Trophoblast cell (in vitro differentiated cells and primary cell): ENCODE results near the gene DUOXA2.
"Not testable (repeated sequence)": the region's sequence is repeated elsewhere in the genome, so short reads cannot be mapped to it uniquely, and the experiment has no call there.

Experiments
- DNase-seq, 2 donors: peaks; one replicate each; pipeline ENCODE4 v3.0.0-alpha.2; 2016
- H2AFZ ChIP-seq: 2 replicates; pipeline ENCODE4 v1.6.1; 2013; ENCODE audit warnings: low read length, moderate library complexity, mild to moderate bottlenecking; ENCODE audit not compliant: insufficient read depth, poor library complexity
- H2AK5ac ChIP-seq: 2 replicates; pipeline ENCODE4 v1.6.1; 2013; ENCODE audit warnings: mild to moderate bottlenecking, low read length
- H2BK120ac ChIP-seq: 2 replicates; pipeline ENCODE4 v1.6.1; 2013; ENCODE audit warnings: low read length, mild to moderate bottlenecking, moderate library complexity; ENCODE audit not compliant: insufficient read depth, poor library complexity
- H2BK12ac ChIP-seq: 2 replicates; pipeline ENCODE4 v1.6.1; 2013; ENCODE audit warnings: mild to moderate bottlenecking, low read length, moderate library complexity
- H2BK5ac ChIP-seq: 2 replicates; pipeline ENCODE4 v1.6.1; 2013; ENCODE audit warnings: low read length, low read depth, moderate library complexity, mild to moderate bottlenecking; ENCODE audit not compliant: poor library complexity
- H3K14ac ChIP-seq: 2 replicates; pipeline ENCODE4 v1.6.1; 2013; ENCODE audit warnings: mild to moderate bottlenecking, low read length
- H3K18ac ChIP-seq: 2 replicates; pipeline ENCODE4 v1.6.1; 2013; ENCODE audit warnings: mild to moderate bottlenecking, low read length
- H3K23ac ChIP-seq: 2 replicates; pipeline ENCODE4 v1.6.1; 2013; ENCODE audit warnings: low read length
- H3K27ac ChIP-seq: 2 replicates; pipeline ENCODE4 v1.5.1; 2013; ENCODE audit warnings: low read depth, mild to moderate bottlenecking, inconsistent platforms, low read length, moderate library complexity
- H3K27me3 ChIP-seq: 2 replicates; pipeline ENCODE4 v1.6.1; 2013; ENCODE audit warnings: inconsistent platforms, mild to moderate bottlenecking, low read length, moderate library complexity; ENCODE audit not compliant: insufficient read depth
- H3K36me3 ChIP-seq, 2 experiments: 1 replicate in 1 of 2; 2 replicates in 1 of 2; pipeline ENCODE4 v1.6.1; 2013; ENCODE audit warnings: low read length in 2 of 2, mild to moderate bottlenecking in 2 of 2, moderate library complexity in 1 of 2; ENCODE audit not compliant: insufficient read depth in 2 of 2, control insufficient read depth in 1 of 2
- H3K4ac ChIP-seq: 2 replicates; pipeline ENCODE4 v1.6.1; 2013; ENCODE audit warnings: low read depth, mild to moderate bottlenecking, low read length, moderate library complexity
- H3K4me1 ChIP-seq, 2 experiments: 1 replicate in 1 of 2; 2 replicates in 1 of 2; pipeline ENCODE4 v1.6.1; 2013; ENCODE audit warnings: low read length in 2 of 2, mild to moderate bottlenecking in 2 of 2, moderate library complexity in 1 of 2; ENCODE audit not compliant: insufficient read depth in 2 of 2, control insufficient read depth in 1 of 2
- H3K4me2 ChIP-seq: 2 replicates; pipeline ENCODE4 v1.6.1; 2013; ENCODE audit warnings: inconsistent platforms, mild to moderate bottlenecking, low read length, moderate library complexity
- H3K4me3 ChIP-seq: 2 replicates; pipeline ENCODE4 v1.5.1; 2013; ENCODE audit warnings: mild to moderate bottlenecking, low read depth, low read length, inconsistent platforms
- H3K79me1 ChIP-seq: one replicate; pipeline ENCODE4 v1.6.1; 2013; ENCODE audit warnings: low read length
- H3K79me2 ChIP-seq: 2 replicates; pipeline ENCODE4 v1.6.1; 2013; ENCODE audit warnings: low read length, mild to moderate bottlenecking; ENCODE audit not compliant: control insufficient read depth, insufficient read depth, poor library complexity
- H3K9ac ChIP-seq: 2 replicates; pipeline ENCODE4 v1.6.1; 2013; ENCODE audit warnings: mild to moderate bottlenecking, low read length
- H3K9me3 ChIP-seq: 2 replicates; pipeline ENCODE4 v1.6.1; 2013; ENCODE audit warnings: low read depth, mild to moderate bottlenecking, control low read depth, inconsistent platforms, low read length; ENCODE audit not compliant: insufficient read depth
- H4K12ac ChIP-seq: 2 replicates; pipeline ENCODE4 v1.6.1; 2013; ENCODE audit warnings: low read depth, mild to moderate bottlenecking, low read length, moderate library complexity
- H4K8ac ChIP-seq: 2 replicates; pipeline ENCODE4 v1.6.1; 2013; ENCODE audit warnings: low read depth, mild to moderate bottlenecking, low read length, moderate library complexity
- H4K91ac ChIP-seq: one replicate; pipeline ENCODE4 v1.6.1; 2013; ENCODE audit warnings: low read depth, mild to moderate bottlenecking, low read length, moderate library complexity
- WGBS: extraction: QIAGEN DNeasy Blood & Tissue Kit; methylation state at CpG from one replicate; pipeline ENCODE4 v1.1.7; 2013; ENCODE audit warnings: missing lambda C conversion rate; ENCODE audit not compliant: insufficient read length, insufficient coverage; ENCODE audit errors: extremely low coverage; 5-methylcytosine and 5-hydroxymethylcytosine counted together

The DUOXA2 gene

GRCh38 chr15:45075440-45076320 lies 38.4 kb upstream of the DUOXA2 start:
- not testable (repeated sequence) for H3K18ac ChIP-seq, H3K79me2 ChIP-seq, H2AK5ac ChIP-seq, H3K36me3 ChIP-seq, H3K27me3 ChIP-seq, H2AFZ ChIP-seq, H3K4me1 ChIP-seq, H3K9me3 ChIP-seq, H3K79me1 ChIP-seq, H4K91ac ChIP-seq, H3K4me3 ChIP-seq, DNase-seq, H2BK12ac ChIP-seq, H2BK120ac ChIP-seq, H3K27ac ChIP-seq, H3K9ac ChIP-seq, H2BK5ac ChIP-seq, H3K4ac ChIP-seq, H3K4me2 ChIP-seq, H3K14ac ChIP-seq, H4K12ac ChIP-seq, H3K23ac ChIP-seq, H4K8ac ChIP-seq
- no CpG with 5 or more reads among the region's 9 CpGs for WGBS

- not testable (repeated sequence) for H4K91ac ChIP-seq, H4K8ac ChIP-seq, H3K18ac ChIP-seq, H3K79me2 ChIP-seq, H3K4ac ChIP-seq, H3K9me3 ChIP-seq, H3K23ac ChIP-seq, H3K4me1 ChIP-seq, H3K4me2 ChIP-seq, H2BK120ac ChIP-seq, H3K79me1 ChIP-seq, H3K14ac ChIP-seq, H2BK12ac ChIP-seq, H3K9ac ChIP-seq, H2AK5ac ChIP-seq, H3K27me3 ChIP-seq, H2BK5ac ChIP-seq, DNase-seq, H2AFZ ChIP-seq, H3K4me3 ChIP-seq, H3K36me3 ChIP-seq, H3K27ac ChIP-seq, H4K12ac ChIP-seq
- no CpG with 5 or more reads among the region's 2 CpGs for WGBS
Observed at GRCh38 chr15:45077391-45077790, 36.7 kb upstream of the DUOXA2 start.

GRCh38 chr15:45079201-45079600 lies 34.9 kb upstream of the DUOXA2 start:
- not testable (repeated sequence) for H3K23ac ChIP-seq, H2BK120ac ChIP-seq, H3K4me1 ChIP-seq, DNase-seq, H2AFZ ChIP-seq, H4K8ac ChIP-seq, H3K9me3 ChIP-seq, H2AK5ac ChIP-seq, H2BK5ac ChIP-seq, H3K79me1 ChIP-seq, H3K4me2 ChIP-seq, H3K27me3 ChIP-seq, H4K91ac ChIP-seq, H3K14ac ChIP-seq, H4K12ac ChIP-seq, H3K36me3 ChIP-seq, H3K4me3 ChIP-seq, H3K79me2 ChIP-seq, H3K9ac ChIP-seq, H3K18ac ChIP-seq, H2BK12ac ChIP-seq, H3K27ac ChIP-seq, H3K4ac ChIP-seq
- WGBS, result no CpG with 5 or more reads among the region's 5 CpGs

- H2AK5ac ChIP-seq, H3K14ac ChIP-seq, H3K9ac ChIP-seq, H2AFZ ChIP-seq, H3K9me3 ChIP-seq, H4K12ac ChIP-seq, H4K8ac ChIP-seq, H3K4me1 ChIP-seq, H2BK120ac ChIP-seq, H3K36me3 ChIP-seq, H3K18ac ChIP-seq, H3K27me3 ChIP-seq, H2BK12ac ChIP-seq, H3K79me1 ChIP-seq, H3K4me3 ChIP-seq, H2BK5ac ChIP-seq, H3K4me2 ChIP-seq, H3K4ac ChIP-seq, H3K23ac ChIP-seq, H3K79me2 ChIP-seq, DNase-seq, H3K27ac ChIP-seq, H4K91ac ChIP-seq: not testable (repeated sequence)
- no CpG with 5 or more reads among the region's 5 CpGs for WGBS
Observed at GRCh38 chr15:45079628-45080246, 34.4 kb upstream of the DUOXA2 start.
